Activated T-helper 1 cell treated with Interleukin-2 at 50 U/mL for 16 hours (primary cell): ENCODE results near the gene MRPS2.
"Not testable (repeated sequence)": the region's sequence is repeated elsewhere in the genome, so short reads cannot be mapped to it uniquely, and the experiment has no call there.

Experiments used
- DNase-seq: peaks from one replicate; pipeline ENCODE4 v3.0.0-alpha.2; 2020; ENCODE audit warnings: low read depth

MRPS2 gene

GRCh38 chr9:135534826-135535225 is 34.3 kb downstream of the MRPS2 start:
- DNase-seq: not testable (repeated sequence)

- DNase-seq: not testable (repeated sequence)
Observed at GRCh38 chr9:135535631-135536030, 35.1 kb downstream of the MRPS2 start.

GRCh38 chr9:135536216-135536615 is 35.7 kb downstream of the MRPS2 start:
- no peak for DNase-seq

GRCh38 chr9:135543262-135543894 is 42.9 kb downstream of the MRPS2 start:
- not testable (repeated sequence) for DNase-seq

- DNase-seq: no peak
Observed at GRCh38 chr9:135544981-135545635, 44.6 kb downstream of the MRPS2 start.

GRCh38 chr9:135545646-135546176 is 45.2 kb downstream of the MRPS2 start, which contains the start of gene OBP2A:
TSS of gene OBP2A (plus strand) at chr9:135546126. CDS start at chr9:135546181, 55 bp downstream.
- not testable (repeated sequence) for DNase-seq

- not testable (repeated sequence) for DNase-seq
Observed at GRCh38 chr9:135546792-135547617, 46.5 kb downstream of the MRPS2 start.

- no peak for DNase-seq
Observed at GRCh38 chr9:135547756-135548736, 47.6 kb downstream of the MRPS2 start.

GRCh38 chr9:135549478-135550343 is 49.2 kb downstream of the MRPS2 start:
- DNase-seq: not testable (repeated sequence)

GRCh38 chr9:135550344-135550918 is 49.9 kb downstream of the MRPS2 start:
- DNase-seq: no peak

GRCh38 chr9:135551031-135551430 is 50.5 kb downstream of the MRPS2 start:
- DNase-seq: no peak

- DNase-seq: no peak
Observed at GRCh38 chr9:135551456-135551855, 51.0 kb downstream of the MRPS2 start.

- DNase-seq: no peak
Observed at GRCh38 chr9:135552021-135552697, 51.7 kb downstream of the MRPS2 start.

- no peak for DNase-seq
Observed at GRCh38 chr9:135552698-135553171, 52.3 kb downstream of the MRPS2 start.
